HG03571 (cell line): Measurements from ENCODE around the gene WWOX.

ENCODE experiments used
- ATAC-seq: cut with Tn5 transposase; IDR thresholded peaks from one replicate; pipeline ENCODE4 v1.9.1; 2021; ENCODE audit not compliant: unreplicated experiment

Gene WWOX

DNA sequence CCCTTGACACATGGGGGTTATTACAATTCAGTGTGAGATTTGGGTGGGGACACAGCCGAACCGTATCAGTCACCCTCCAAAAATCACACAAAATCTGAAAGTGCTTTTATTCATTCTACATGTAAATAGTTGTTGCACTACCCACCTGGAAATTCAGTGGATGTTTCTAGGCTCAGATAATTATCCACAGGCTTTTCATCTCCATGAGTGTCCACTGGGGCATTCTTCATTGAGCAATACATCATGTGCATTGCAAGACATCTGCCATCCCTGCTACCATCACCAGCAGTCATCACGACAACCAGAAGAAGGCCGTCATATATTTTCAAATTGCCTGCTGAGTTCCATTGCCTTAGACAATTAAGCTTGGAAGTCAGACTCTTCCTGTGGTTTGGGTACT, 330.8 kb downstream of the WWOX start:
- ATAC-seq, result no peak

- no peak for ATAC-seq
Measured at GRCh38 chr16:78431004-78431670, 331.7 kb downstream of the WWOX start.

GRCh38 chr16:78431701-78432100, 332.2 kb downstream of the WWOX start:
- ATAC-seq, result no peak

GRCh38 chr16:78432451-78432850, 333.0 kb downstream of the WWOX start:
- no peak for ATAC-seq

- ATAC-seq, result no peak
Measured at GRCh38 chr16:78433116-78433515, 333.7 kb downstream of the WWOX start.

- no peak for ATAC-seq
Measured at GRCh38 chr16:78434401-78434800, 334.9 kb downstream of the WWOX start.

DNA sequence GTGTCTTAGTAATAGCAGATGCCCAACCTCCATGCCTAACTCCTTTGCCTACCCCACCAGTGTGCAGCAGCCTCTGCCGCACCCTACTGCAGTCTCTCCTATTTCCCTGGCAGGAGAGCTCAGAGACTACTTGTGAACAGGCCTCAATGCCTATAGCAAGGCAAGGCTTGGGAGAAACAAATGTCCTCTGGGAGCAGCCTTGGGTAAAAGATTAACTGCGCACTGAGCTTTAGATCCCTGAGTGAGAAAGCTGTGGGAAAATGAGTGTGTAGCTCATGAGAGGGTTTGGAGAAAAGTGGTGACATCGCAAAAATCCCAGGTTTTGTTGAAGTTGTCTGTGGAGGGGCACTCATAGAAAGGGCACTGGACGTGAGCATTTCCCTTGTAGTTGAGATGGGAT, 335.8 kb downstream of the WWOX start:
- no peak for ATAC-seq

GRCh38 chr16:78436023-78436422, 336.6 kb downstream of the WWOX start:
- ATAC-seq, result no peak

GRCh38 chr16:78436846-78437245, 337.4 kb downstream of the WWOX start:
- no peak for ATAC-seq

- no peak for ATAC-seq
Measured at GRCh38 chr16:78437352-78437968, 338.0 kb downstream of the WWOX start.

DNA sequence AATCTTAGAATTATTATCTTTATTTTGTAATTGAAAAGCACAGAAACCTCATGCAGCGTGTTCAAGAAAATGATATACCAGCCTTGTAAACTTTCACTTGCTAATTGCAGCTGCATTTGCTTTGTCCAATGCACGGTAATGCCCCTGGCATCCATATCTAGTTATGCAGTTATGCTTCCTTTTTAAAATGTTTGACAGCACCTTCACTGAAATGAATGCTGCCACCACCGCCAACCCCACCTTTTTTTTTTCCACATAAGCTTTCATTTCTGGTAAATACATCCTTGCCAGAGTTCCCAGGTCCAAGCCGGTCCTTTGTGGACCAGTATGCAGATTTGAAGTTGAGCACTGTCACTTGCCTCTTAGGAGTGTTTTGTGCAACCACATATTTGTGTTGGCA, 338.8 kb downstream of the WWOX start:
- ATAC-seq, result no peak

DNA sequence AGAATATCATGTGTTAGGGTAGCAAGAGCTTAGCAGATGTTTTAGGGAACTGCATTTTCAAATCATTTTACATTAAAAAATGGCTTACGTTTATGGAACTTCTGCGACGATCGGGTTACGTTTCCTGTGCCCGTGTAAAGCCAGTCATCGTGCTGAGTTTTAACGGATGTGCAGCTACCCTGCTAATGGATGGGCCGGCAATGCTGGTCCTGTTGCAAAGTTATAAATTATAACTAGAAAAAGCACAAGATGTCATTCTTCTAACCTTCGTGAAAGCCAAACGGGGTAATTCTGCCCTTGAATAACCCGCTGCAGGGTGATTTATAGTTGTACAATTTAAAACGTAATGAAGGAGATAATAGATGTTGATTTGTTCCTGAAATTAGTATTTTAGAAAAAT, 339.2 kb downstream of the WWOX start:
- no peak for ATAC-seq

- ATAC-seq, result no peak
Measured at GRCh38 chr16:78439646-78440045, 340.2 kb downstream of the WWOX start.

DNA sequence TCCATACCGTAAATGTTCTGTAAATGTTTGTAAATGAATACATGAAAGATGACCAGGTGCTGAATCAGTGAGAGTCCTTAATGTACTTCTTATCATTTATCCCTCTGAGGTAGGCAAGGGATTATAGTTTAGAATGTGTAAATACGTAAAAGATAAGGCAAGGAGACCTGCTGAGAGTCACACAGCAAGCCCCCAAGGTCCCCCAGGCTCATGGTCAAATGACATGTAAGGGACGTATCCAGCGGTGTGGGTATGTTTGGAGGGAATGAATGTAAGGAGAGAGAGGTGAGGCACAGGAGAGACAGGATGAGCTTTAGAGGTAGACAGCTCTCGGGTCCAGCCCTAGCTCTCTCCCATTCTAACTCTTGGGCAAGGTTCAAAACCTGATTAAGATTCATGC, 341.8 kb downstream of the WWOX start:
- no peak for ATAC-seq

DNA sequence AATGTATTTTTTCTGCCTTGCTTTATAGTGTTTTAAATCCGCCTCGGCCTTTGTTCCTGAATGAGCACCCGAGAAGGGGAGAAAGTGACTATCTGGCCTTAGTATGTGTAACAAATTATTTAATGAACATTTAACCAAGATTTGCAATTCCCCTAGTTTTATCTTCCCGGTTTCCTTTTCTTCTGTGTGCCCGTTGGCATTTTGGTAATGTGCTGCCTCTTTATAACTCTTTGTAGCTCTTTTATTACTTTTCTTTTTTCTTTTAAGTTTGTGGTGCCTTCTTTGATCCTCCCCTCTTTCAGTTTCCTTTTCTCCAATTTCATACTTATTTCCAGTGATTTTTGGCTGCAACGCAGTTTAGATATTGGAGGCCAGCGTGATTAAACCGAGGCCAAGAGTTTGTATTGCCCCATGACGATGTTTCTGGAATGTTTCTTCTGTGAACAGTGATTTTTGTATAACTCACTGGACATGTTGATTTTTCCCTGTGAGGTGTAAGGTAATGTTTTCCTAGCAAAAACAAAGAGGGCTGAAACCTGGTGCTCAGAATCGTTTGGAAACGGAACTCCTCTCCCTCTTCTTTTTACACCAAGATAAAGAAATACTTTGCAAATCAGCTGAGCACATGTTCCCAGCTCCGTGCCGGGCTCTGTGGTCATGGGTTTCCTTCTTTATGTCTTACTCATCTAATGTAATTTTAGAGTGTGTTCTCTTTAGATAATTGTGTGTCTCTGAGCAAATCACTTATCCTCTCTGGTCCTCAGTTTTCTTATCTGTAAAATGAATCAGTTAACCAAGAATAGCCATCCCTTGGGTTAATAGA, 344.3 kb downstream of the WWOX start:
- no peak for ATAC-seq

- ATAC-seq, result no peak
Measured at GRCh38 chr16:78445818-78446217, 346.4 kb downstream of the WWOX start.

- no peak for ATAC-seq
Measured at GRCh38 chr16:78446486-78446885, 347.0 kb downstream of the WWOX start.

DNA sequence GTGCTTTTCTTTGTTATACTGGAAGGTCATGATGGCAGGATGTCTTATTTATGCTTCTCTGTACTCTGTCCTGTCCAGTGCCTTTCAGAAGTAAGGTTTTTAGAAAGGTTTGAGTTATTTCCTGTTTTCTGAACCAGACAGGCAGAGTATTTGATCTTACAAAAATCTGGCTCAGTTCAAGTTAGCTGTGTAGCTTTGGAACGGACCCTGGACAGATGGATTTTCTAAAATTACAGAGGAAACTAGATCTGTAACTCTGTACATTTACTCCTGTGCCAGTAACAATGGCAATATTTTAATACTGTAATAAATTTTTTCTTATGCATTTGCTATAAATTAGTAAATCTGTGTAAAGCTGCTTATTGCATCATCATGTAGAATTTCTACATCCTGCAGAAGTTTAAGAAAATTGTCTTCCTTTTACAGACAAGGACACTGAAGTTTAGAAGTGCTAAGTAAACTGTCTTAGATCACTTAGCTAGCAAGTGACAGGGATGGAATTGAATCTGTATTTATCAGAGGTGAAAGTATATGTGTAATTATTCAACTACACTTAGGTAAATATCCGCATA, 347.6 kb downstream of the WWOX start:
- ATAC-seq, result no peak

DNA sequence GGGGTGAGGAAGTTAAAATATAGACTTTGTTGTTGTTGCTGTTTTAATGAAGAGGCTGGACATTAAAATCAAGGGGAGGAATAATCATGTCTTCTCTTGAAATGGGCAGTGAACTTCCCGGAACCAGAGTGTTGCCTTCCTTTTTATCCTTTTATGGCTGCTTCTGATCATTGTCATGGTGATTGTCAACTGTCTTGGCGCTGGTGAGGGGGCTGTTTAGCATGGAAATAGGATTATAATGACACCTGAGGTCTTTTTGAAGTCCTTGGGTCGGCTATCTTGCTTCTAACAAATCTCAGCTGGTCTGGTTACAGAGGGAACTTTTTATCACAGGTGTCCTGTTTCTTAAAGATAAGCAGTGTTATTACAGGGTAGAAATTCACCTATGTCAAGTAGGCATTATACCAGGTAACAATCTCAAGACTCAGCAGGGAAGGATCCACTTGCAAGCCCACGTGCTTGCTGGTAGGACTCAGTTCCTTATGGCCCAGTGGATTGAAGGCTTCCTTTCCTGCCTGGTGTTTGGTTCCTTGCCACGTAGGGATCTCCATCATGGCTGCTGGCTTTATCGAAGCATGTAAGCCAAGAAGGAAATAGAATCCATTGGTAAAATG, 349.3 kb downstream of the WWOX start:
- ATAC-seq, result no peak

DNA sequence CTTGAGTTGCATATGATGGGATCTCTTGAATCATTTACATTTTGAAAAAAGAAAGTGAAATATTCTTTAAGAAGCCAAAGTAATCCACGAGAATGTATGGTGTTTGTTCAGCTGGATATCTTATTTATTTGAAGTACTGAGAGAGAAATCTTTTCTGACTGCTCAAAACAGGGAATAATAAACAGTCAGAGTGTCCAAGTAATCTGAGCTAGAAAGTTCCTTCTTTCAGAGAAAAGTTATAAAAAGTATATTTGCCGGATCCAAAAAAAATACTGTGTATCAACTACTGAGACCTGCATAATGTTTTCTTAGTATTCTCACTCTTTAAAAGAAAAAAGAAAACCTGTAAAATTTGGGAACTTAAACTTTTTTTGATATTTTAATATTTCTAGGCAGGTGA, 350.8 kb downstream of the WWOX start:
- ATAC-seq, result no peak

DNA sequence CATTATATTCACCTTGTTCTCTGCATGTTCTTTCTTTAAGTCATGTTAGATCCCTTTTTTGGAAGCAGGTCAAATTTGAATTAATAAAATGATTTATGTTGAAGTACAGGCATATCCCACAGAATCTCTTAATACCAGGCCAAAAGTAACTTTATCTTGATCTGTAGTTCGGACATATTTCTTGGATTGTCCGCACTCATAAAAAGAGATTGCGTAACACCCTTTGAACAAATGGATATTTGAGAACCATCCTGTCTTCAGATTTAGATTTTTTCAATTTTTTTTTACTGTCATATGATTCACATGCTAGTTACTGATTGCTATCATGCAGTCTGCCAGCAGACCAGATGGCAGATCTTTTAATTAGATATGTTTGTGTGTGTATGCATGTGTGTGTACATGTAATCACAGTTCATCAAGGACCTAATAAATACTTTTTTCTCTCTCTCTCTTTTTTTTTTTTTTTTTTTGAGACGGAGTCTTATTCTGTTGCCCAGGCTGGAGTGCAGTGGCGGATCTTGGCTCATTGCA, 352.6 kb downstream of the WWOX start:
- ATAC-seq, result no peak
